Esophagus squamous epithelium (tissue), 4 donors: Measurements from ENCODE around the gene CACNA2D3.

Experiments
- CTCF ChIP-seq, 6 experiments: fragments of 450-650 bp in 4 of 6; fragments of 200-600 bp in 2 of 6; sonication (generic) in 2 of 6; IDR thresholded peaks; one replicate each; pipeline ENCODE4 v1.5.1; 2016 to 2019; ENCODE audit warnings: antibody characterized with exemption in 6 of 6, mild to moderate bottlenecking in 4 of 6, moderate library complexity in 4 of 6
- POLR2A ChIP-seq, 4 donors: fragments of 450-650 bp; IDR thresholded peaks; one replicate each; pipeline ENCODE4 v1.6.1; 2017; ENCODE audit warnings: antibody characterized with exemption in 4 of 4, mild to moderate bottlenecking in 4 of 4, moderate library complexity in 3 of 4

GRCh38 chr3:54237788-54238502 lies 115.6 kb downstream of the CACNA2D3 start:
- no peak for TF ChIP-seq CTCF (IDR thresholded peaks at IDR 0.05)
- TF ChIP-seq POLR2A (IDR thresholded peaks at IDR 0.05): no peak
